NCI-H1694 (cell line): Measurements from ENCODE around the gene SPDYA.

Experiments used
- DNase-seq: peaks from one replicate; lab custom pipeline; 2025; lab: John Stamatoyannopoulos, UW

The SPDYA gene

GRCh38 chr2:28828382-28828781 lies 17.7 kb downstream of the SPDYA start:
- DNase-seq = no peak

- no peak for DNase-seq
Measured at GRCh38 chr2:28833740-28834470, 23.3 kb downstream of the SPDYA start.

GRCh38 chr2:28835781-28836180 lies 25.1 kb downstream of the SPDYA start:
- DNase-seq = no peak

- DNase-seq = no peak
Measured at GRCh38 chr2:28838971-28839370, 28.3 kb downstream of the SPDYA start.

- DNase-seq = no peak
Measured at GRCh38 chr2:28842042-28842441, 31.4 kb downstream of the SPDYA start.

- no peak for DNase-seq
Measured at GRCh38 chr2:28855193-28855592, 44.6 kb downstream of the SPDYA start.

GRCh38 chr2:28855977-28856376 lies 45.3 kb downstream of the SPDYA start:
- DNase-seq = no peak

- no peak for DNase-seq
Measured at GRCh38 chr2:28868611-28869010, 58.0 kb downstream of the SPDYA start.

GRCh38 chr2:28869494-28870145 lies 59.0 kb downstream of the SPDYA start:
- DNase-seq = no peak

- DNase-seq = peak; percentile 95
Measured at GRCh38 chr2:28870146-28870891, 59.7 kb downstream of the SPDYA start, which contains the start of gene TRMT61B. Gene TRMT61B (minus strand): TSS chr2:28870309. CDS start chr2:28870277, 32 bp downstream.

GRCh38 chr2:28871620-28872019 lies 61.0 kb downstream of the SPDYA start:
- no peak for DNase-seq

- no peak for DNase-seq
Measured at GRCh38 chr2:28880193-28880592, 69.6 kb downstream of the SPDYA start.

- DNase-seq = no peak
Measured at GRCh38 chr2:28893488-28893887, 82.9 kb downstream of the SPDYA start.

- DNase-seq = peak; percentile 97
Measured at GRCh38 chr2:28894470-28895188, 84.0 kb downstream of the SPDYA start, which contains the start of gene WDR43. Gene WDR43 (plus strand): TSS chr2:28894667. CDS start chr2:28894699, 32 bp downstream.

- DNase-seq = no peak
Measured at GRCh38 chr2:28895189-28895893, 84.7 kb downstream of the SPDYA start.

- DNase-seq = no peak
Measured at GRCh38 chr2:28896906-28897305, 86.3 kb downstream of the SPDYA start.

- DNase-seq = no peak
Measured at GRCh38 chr2:28898048-28898447, 87.4 kb downstream of the SPDYA start.
